Stimulated activated CD8-positive, alpha-beta memory T cell treated with anti-CD3 and anti-CD28 coated beads, Interleukin-15, amount 100 ng/mL, for 24 hours (primary cell): Measurements from ENCODE around the gene EIF3D.

Source experiments
- DNase-seq: peaks from one replicate; pipeline ENCODE4 v3.0.0-alpha.2; 2020; ENCODE audit warnings: low read depth

The EIF3D gene

GRCh38 chr22:36465232-36466021 lies 63.5 kb downstream of the EIF3D start:
- DNase-seq, result no peak

- no peak for DNase-seq
These were observed 64.2 kb downstream of the EIF3D start for GRCh38 chr22:36464715-36465231.

GRCh38 chr22:36463783-36464184 lies 65.2 kb downstream of the EIF3D start:
- DNase-seq, result no peak

- DNase-seq, result no peak
These were observed 67.0 kb downstream of the EIF3D start for GRCh38 chr22:36461665-36462649.
